PC-9 (cell line): ENCODE results near the gene PIK3C3. TPM values are rescaled to one million over a fixed set of nuclear protein-coding genes. Genes with fewer than 3 reads are reported as not detected.

Experiments used
- BruUV-seq: library from RNA; stranded (reverse); fragments of 400-500 nt; replicated peaks from 2 replicates; lab custom pipeline; 2021; lab: Mats Ljungman, UMichigan
- CTCF ChIA-PET: fragments of 300-600 bp; sonication (Branson Sonifier 250); formaldehyde crosslinking; loops from one replicate; lab custom pipeline; 2022; ENCODE audit warnings: antibody characterized with exemption; lab: Charles Lee
- POLR2A ChIA-PET: fragments of 300-600 bp; sonication (Branson Sonifier 250); formaldehyde crosslinking; loops from one replicate; lab custom pipeline; 2022; ENCODE audit warnings: antibody characterized with exemption; ENCODE audit not compliant: unreplicated experiment; lab: Charles Lee
- DNase-seq, 2 experiments: peaks; one replicate each; pipeline versions ENCODE4 v3.0.0 to v3.0.0-alpha.2; 2015 to 2022; ENCODE audit warnings: mixed read lengths in 1 of 2
- H2AFZ ChIP-seq: fragments of 200-600 bp; sonication (generic); 2 replicates; pipeline ENCODE4 v1.8.1; 2017; ENCODE audit warnings: antibody characterized with exemption
- H3F3A ChIP-seq: fragments of 200-600 bp; sonication (generic); 2 replicates; pipeline ENCODE4 v1.8.1; 2017; ENCODE audit warnings: antibody characterized with exemption, mild to moderate bottlenecking, low read depth; ENCODE audit not compliant: insufficient read depth
- H3K27ac ChIP-seq: fragments of 200-600 bp; sonication (generic); 2 replicates; pipeline ENCODE4 v1.6.1; 2016; ENCODE audit warnings: mixed run types
- H3K27me3 ChIP-seq: fragments of 200-600 bp; sonication (generic); 2 replicates; pipeline ENCODE4 v1.6.1; 2016; ENCODE audit warnings: low read depth, mixed run types; ENCODE audit not compliant: insufficient read depth
- H3K36me3 ChIP-seq: fragments of 200-600 bp; sonication (generic); 2 replicates; pipeline ENCODE4 v1.6.1; 2016; ENCODE audit warnings: low read depth, mixed run types
- H3K4me1 ChIP-seq: fragments of 200-600 bp; sonication (generic); replicated peaks from 2 replicates; pipeline ENCODE4 v1.6.1; 2016; ENCODE audit warnings: mixed run types; ENCODE audit not compliant: insufficient read depth
- H3K4me2 ChIP-seq: fragments of 200-600 bp; sonication (generic); 2 replicates; pipeline ENCODE4 v1.6.1; 2017; ENCODE audit warnings: mixed run types
- H3K4me3 ChIP-seq: fragments of 200-600 bp; sonication (generic); 2 replicates; pipeline ENCODE4 v1.6.1; 2016; ENCODE audit warnings: mixed run types
- H3K79me2 ChIP-seq: fragments of 200-600 bp; sonication (generic); 2 replicates; pipeline ENCODE4 v1.6.1; 2017; ENCODE audit warnings: low read depth, mixed run types
- H3K9me2 ChIP-seq: fragments of 200-600 bp; sonication (generic); 2 replicates; pipeline ENCODE4 v1.8.1; 2017; ENCODE audit warnings: mild to moderate bottlenecking; ENCODE audit not compliant: insufficient read depth
- H3K9me3 ChIP-seq: fragments of 200-600 bp; sonication (generic); 2 replicates; pipeline ENCODE4 v1.8.1; 2016; ENCODE audit warnings: low read depth; ENCODE audit not compliant: insufficient read depth
- H4K20me1 ChIP-seq: fragments of 200-600 bp; sonication (generic); 2 replicates; pipeline ENCODE4 v1.8.1; 2017; ENCODE audit not compliant: insufficient read depth
- EZH2 ChIP-seq: fragments of 200-600 bp; sonication (generic); IDR thresholded peaks from 2 replicates; pipeline ENCODE4 v1.8.0; 2017; ENCODE audit warnings: antibody characterized with exemption, low read depth
- intact Hi-C: fragments of 100-400 bp; cut with micrococcal nuclease; formaldehyde crosslinking; loops from one replicate; pipeline ENCODE4 v1.10.0; 2022; ENCODE audit not compliant: unreplicated experiment
- total RNA-seq: library from RNA; stranded (reverse); gene quantifications from 2 replicates; pipeline ENCODE4 v1.2.3, GENCODE V29; 2021
- TF ChIP-seq, protein P1 (sequence below): fragments of 200-600 bp; sonication (generic); conservative IDR thresholded peaks from 2 replicates; pipeline ENCODE4 v1.6.1; 2017; ENCODE audit warnings: mixed run types, antibody characterized with exemption, mild to moderate bottlenecking, moderate library complexity

The PIK3C3 gene
- total RNA-seq, 1 experiment from 2014 or later: 31.4 TPM

GRCh38 chr18:42126586-42126985, 171.6 kb downstream of the PIK3C3 start:
- Histone ChIP-seq H3K4me2 (no peak overlapping the region), H3K9me2 (no peaks in the 10 kb centered on the region), H3K79me2 (no peaks in the 10 kb centered on the region), H2AFZ (no peak overlapping the region), H3K27ac (no peak overlapping the region), H3F3A (no peaks in the 10 kb centered on the region), H3K4me1 (no peaks in the 10 kb centered on the region), H4K20me1 (no peaks in the 10 kb centered on the region), H3K36me3 (no peaks in the 10 kb centered on the region), H3K9me3 (no peaks in the 10 kb centered on the region), H3K27me3 (no peaks in the 10 kb centered on the region), H3K4me3 (no peak overlapping the region)
- no peak for TF ChIP-seq EZH2
- TF ChIP-seq, protein P1, sequence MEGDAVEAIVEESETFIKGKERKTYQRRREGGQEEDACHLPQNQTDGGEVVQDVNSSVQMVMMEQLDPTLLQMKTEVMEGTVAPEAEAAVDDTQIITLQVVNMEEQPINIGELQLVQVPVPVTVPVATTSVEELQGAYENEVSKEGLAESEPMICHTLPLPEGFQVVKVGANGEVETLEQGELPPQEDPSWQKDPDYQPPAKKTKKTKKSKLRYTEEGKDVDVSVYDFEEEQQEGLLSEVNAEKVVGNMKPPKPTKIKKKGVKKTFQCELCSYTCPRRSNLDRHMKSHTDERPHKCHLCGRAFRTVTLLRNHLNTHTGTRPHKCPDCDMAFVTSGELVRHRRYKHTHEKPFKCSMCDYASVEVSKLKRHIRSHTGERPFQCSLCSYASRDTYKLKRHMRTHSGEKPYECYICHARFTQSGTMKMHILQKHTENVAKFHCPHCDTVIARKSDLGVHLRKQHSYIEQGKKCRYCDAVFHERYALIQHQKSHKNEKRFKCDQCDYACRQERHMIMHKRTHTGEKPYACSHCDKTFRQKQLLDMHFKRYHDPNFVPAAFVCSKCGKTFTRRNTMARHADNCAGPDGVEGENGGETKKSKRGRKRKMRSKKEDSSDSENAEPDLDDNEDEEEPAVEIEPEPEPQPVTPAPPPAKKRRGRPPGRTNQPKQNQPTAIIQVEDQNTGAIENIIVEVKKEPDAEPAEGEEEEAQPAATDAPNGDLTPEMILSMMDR: no peak
- CTCF ChIA-PET: no interaction called here
- DNase-seq: no peak
- no TSS peak for BruUV-seq
- POLR2A ChIA-PET: no interaction called here
- intact Hi-C loops: no loop called here

DNA sequence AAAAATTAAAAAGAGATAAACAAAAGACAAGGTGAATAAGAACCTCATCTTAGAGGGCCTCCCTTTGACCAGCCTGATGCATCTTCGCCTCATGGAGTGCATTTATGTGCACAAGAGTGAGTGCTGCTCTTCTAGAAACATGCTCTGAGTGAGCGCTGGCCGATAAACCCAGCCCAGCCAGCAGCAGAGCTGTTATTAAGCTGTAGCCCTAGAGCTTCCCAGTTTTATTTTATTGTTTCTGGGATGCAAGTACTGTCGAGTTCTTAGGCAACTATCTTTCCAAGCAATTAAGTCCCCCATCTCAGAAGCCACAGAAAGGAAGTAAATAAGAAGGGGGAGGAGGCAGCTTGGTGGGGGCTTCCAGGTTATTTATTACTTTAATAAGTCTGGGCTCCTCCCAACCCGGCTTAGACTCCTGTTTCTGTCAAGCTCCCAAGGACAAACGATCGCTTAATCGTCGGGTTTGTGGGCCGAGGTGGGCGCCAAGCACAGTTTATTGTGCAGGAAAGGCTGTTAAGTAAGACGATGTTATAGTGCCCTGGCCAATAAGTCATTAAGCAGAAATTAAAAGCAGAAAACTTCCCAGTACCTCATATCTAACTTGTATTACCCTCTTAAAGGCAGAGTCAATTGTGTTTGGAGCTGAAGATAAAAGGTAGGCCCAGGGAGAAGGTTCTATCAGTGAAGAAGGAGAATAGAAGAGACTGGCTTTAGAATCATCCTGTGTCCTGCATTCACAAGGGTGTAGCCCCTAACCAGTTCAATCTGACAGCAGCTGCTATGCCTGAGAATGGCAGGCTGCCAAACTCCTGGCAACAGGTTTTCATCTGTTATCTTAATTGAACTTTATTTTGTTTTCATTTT, 176.3 kb downstream of the PIK3C3 start:
- H3K4me2 ChIP-seq: no peak overlapping the region

DNA sequence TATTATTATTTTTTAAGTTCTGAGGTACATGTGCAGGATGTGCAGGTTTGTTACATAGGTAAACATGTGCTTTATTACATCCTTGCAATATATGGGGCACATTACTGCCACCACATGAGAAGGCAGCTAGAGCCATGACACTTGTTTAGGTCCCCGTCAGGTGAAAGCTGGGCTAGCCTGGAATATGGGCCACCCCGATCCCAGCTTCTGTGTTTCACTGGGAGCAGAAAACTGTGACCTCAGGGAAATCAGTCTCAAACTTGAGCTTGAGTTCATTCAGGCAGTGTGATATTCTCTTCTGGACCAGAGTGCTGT, 176.9 kb downstream of the PIK3C3 start:
- no TSS peak for BruUV-seq
- POLR2A ChIA-PET: no interaction called here

More for the DNA sequence above, 176.3 kb downstream of the PIK3C3 start:
- Histone ChIP-seq H3K27me3 (no peaks in the 10 kb centered on the region), H3K36me3 (no peaks in the 10 kb centered on the region), H3K27ac (no peak overlapping the region), H3K4me3 (no peak overlapping the region), H3F3A (no peaks in the 10 kb centered on the region), H3K79me2 (no peaks in the 10 kb centered on the region), H2AFZ (no peak overlapping the region), H3K9me2 (no peaks in the 10 kb centered on the region), H4K20me1 (no peaks in the 10 kb centered on the region), H3K4me1 (no peaks in the 10 kb centered on the region), H3K9me3 (no peaks in the 10 kb centered on the region)
- BruUV-seq: no TSS peak
- no peak for DNase-seq
- POLR2A ChIA-PET: no interaction called here
- no peak for TF ChIP-seq EZH2
- TF ChIP-seq, protein P1: no peak
- intact Hi-C loops: no loop called here
- CTCF ChIA-PET: no interaction called here

More for the DNA sequence above, 176.9 kb downstream of the PIK3C3 start:
- Histone ChIP-seq H3K27me3 (no peaks in the 10 kb centered on the region), H3K9me2 (no peaks in the 10 kb centered on the region), H3K79me2 (no peaks in the 10 kb centered on the region), H3K4me2 (no peak overlapping the region), H3K4me1 (no peaks in the 10 kb centered on the region), H3K4me3 (no peak overlapping the region), H3F3A (no peaks in the 10 kb centered on the region), H3K36me3 (no peaks in the 10 kb centered on the region), H4K20me1 (no peaks in the 10 kb centered on the region), H3K27ac (no peak overlapping the region), H3K9me3 (no peaks in the 10 kb centered on the region), H2AFZ (no peak overlapping the region)
- CTCF ChIA-PET: no interaction called here
- no peak for DNase-seq
- intact Hi-C loops: no loop called here
- no peak for TF ChIP-seq EZH2
- TF ChIP-seq, protein P1: no peak
